Embryonic facial prominence (tissue), 1 donor: ENCODE results near the gene CALML3.

Source experiments
- DNase-seq: peaks from one replicate; pipeline ENCODE4 v3.0.0-alpha.2; 2016; ENCODE audit errors: extremely low spot score

The CALML3 gene

DNA sequence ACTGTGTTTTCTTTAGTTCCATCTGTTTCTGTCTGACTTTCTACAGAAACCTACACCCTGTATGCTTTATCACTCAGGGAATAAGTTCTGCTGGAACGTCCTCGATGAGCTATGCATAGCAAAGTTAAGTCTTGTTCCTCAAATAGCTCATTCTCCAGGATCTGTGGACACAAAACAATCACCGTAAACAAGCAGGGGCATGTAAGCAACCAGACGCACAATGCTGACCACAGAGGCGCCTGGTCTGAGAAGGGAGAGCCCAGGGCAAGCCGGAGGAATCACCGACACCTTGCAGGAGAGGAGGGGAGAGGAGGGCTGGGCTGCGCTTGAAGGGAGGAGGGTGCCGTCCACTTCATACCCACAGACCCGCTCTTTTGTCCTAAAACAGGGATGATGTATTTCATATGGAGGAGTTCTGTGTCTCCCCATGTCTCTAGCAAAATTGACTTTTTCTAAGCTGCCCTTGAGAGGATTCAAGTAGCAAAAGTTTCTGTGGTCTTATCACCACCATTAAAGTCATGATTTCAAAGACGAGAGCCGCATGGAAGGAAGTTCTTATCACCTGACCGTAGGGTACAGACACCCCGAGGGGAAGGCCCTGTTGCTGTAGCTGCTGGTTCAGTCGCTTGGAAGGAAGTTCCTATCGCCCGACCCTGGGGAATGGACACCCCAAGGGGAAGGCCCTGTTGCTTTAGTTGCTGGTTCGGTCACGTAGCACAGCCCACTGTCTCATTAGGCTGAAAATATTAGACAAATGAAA lies 14.3 kb downstream of the CALML3 start:
- DNase-seq = no peak

DNA sequence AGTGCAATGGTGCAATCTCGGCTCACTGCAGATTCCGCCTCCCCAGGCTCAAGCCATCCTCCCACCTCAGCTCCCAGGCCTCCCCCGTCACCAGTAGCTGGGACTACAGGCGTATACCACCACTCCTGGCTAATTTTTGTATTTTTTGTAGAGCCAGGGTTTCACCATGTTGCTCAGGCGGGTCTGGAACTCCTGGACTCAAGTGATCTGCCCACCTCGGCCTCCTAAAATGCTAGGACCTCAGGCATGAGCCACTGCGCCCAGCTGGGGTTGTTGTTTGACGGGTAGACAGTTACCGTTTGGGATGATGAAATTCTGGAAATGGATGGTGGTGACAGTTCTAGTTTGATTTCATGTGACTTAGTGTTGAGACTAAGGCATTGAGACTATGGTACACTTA lies 15.3 kb downstream of the CALML3 start:
- no peak for DNase-seq

DNA sequence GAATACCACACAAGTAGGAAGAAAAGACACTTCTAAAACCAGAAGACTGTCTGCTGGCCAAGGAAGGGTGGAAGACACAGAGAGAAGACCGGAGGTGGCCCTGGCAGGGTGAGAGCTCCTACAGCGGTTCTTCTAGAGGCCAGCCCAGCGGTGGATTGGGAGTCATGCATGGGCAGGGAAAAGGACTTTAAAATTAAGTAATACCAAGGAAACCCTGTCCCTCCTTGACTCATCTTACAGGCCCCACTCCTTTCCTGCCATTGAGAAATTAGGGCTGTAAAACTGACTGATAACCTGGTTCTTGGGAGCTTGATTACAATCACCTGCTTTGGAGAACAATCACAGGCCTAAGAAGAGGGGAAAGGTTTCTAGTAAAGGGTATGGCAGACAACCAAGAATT lies 16.1 kb downstream of the CALML3 start:
- DNase-seq = no peak

DNA sequence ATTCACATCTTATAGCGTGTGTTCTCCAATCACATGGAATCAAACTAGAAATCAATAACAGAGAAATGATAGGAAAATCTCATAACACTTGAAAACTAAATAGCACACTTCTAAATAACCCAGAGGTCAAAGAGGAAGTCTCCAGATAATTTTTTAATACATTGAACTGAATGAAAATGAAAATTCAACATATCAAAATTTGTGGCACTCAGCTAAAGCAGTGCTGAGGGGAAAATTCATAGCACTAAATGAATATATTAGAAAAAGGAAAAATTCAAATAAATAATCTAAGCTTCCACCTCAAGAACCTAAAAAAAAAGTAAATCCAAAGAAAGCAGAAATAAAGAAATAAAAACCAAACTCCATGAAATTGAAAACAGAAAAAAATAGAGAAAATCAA lies 17.3 kb downstream of the CALML3 start:
- no peak for DNase-seq

DNA sequence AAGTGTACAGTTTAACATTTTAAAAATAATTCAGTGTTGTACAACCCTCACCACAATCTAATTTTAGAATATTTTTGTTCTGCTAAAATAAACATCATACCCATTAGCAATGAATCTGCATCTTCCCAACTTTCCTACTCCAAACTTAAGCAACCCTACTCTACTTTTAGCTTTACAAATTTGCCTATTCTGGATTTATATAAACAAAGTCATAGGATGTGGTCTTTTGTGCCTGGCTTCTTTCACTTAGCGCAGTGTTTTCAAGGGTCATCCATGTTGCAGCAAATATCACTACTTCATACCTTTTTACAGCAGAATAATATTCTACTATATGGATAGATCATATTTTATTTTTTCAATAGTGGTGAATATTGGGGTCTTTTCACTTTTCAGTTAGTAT lies 18.9 kb downstream of the CALML3 start:
- no peak for DNase-seq

DNA sequence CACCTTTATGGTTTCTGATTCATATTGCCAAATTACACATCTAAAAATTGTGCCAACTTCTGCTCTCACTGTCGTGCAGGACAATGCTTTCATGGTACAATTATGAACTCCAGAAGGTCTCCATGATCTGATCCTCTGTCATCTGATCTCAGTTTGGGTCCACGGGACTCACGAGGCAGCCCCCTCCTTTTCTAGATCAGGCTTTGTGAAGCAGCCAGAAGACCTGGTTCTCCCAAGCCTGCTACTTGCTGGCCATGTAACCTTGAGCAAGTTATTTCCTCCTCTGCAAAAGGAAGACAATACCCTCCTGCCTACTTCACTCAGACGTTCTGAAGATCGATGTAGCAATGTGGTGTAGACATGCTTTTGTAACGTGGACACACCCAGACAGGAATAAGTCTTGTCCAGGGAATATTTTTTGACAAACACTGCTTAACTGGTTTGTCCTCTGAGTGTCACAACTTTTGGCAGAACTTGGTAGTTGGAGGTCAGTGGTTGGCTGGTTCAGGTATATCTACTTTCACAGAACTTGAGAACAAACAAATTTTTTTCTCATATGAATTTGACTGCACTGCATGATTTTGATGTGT lies 19.6 kb downstream of the CALML3 start:
- DNase-seq = no peak

DNA sequence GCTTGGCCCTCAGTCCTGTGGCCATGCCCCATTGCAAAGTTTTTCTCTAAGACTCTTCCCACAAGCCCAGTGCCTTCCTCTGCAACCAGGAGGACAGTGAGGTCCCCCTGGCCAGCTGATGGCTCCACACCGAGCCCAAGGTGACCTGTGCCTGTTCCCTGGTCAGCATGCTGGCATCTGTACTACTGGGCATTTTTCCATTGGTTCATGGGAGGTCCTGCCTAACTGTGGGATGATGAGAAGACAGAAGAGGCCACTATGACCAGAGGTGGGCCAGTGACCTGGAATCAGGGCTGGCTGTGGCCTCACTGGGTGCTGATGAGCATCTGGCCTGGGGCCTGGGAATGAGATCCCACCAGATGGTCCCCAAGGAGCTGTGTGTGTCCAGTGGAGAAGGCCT lies 20.2 kb downstream of the CALML3 start:
- no peak for DNase-seq

DNA sequence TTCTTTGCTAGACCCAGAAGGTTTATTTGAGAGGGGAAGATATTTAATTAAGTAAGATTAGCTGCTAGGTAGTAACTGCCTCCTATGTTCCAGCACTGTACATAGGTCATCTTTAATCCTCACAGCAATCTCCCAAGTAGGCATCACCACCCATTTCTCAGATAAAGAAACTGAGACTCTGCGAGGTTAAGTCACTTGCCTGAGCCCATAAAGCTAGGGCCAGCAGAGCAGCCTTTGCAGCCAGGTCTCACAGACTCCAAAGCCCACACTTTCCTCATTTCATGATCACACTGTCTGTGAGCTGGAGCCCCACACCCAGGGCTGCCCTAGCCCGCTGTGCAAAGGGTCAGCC lies 20.6 kb downstream of the CALML3 start:
- DNase-seq = no peak

DNA sequence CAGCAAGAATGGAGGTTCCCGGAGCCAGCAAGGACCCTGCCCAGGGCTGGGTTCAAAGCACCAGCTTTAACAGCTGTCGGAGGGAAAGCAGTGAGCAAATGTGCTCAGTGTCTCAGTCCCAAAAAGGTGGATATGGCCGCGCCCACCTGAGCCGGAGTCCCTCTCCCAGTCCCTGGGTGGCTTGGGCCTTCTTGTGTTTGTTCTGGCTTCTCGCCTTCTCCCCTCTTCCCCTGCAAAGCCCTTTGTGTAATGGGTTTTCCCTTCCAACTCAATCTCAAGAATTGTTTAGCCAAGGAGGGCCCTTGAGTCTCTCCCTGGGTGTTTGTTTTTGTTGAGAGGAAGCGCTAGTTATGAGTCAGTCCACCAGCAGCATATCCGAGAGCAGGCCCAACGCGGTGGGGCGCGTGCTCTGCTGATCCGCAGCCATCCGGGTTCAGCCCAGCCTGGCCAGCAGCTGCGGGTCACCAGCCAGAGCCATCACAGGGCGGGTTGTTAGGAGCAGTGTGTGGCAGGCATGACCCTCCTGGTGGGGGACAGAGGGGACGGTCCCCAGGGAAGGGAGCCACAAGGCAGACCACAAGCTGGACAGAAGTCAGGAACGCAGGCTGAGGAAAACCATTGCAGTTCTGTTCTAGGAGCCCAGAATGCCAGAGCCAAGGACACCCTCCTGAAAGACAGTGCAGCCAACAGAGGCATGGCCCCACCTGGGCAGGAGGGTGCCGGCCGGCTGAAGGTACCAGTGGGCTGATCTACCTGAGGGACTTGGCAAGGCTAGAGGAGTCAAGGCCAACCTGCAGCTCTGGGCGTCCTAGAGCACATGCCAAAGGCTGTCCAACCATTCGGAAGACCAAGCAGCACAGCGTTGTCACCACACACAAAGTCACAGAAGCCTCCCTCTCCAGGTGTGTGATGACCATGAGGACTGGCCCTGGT lies 21.3 kb downstream of the CALML3 start:
- DNase-seq = no peak

DNA sequence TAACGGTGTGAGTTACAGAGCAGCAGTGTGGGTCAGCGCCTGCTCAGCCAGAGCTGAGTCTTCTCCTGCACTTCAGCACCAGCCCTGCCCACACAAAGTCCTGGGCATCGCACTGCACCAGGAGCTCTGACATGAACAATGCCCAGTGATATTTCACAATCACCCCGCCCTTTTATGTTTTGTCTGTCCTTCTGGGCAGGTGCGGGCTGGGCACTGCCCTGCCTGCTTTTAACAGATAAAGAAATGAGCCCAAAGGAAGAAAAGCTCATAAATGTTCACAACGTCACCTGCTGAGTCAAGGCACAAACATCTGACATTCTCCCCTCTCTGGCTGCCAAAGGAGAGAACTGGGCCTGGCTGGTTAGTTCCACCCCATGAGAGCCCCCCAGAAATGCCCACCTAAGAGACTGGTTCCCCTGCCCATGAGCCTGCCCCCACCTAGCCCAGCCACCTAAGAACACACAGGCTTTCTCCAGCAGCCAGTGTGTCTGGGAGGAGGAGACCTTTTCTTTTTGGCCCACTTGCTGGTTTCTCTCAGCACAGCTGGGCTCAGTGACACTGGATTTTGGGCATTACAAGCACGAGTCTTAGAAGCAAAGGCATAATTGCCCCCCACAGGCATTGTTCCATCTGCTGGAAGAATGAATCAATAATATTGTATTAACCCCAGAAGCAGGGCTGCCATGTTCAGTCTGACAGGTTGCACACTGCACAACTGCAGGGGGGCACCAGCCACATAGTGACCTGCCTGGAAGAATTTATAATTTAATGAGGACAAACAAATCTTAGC lies 22.3 kb downstream of the CALML3 start:
- no peak for DNase-seq

DNA sequence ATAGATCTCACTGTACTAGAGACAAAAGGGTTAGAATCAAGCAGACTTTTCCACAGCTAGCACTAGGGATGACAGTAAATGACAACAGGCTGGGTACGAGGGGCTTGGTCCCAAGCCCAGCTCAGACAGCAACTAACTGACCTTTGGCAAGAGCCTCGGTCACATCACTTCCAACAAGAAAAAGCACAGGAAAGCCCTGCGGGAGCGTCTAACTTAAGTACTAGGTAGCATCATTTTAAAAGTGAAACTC lies 22.8 kb downstream of the CALML3 start:
- DNase-seq = no peak

DNA sequence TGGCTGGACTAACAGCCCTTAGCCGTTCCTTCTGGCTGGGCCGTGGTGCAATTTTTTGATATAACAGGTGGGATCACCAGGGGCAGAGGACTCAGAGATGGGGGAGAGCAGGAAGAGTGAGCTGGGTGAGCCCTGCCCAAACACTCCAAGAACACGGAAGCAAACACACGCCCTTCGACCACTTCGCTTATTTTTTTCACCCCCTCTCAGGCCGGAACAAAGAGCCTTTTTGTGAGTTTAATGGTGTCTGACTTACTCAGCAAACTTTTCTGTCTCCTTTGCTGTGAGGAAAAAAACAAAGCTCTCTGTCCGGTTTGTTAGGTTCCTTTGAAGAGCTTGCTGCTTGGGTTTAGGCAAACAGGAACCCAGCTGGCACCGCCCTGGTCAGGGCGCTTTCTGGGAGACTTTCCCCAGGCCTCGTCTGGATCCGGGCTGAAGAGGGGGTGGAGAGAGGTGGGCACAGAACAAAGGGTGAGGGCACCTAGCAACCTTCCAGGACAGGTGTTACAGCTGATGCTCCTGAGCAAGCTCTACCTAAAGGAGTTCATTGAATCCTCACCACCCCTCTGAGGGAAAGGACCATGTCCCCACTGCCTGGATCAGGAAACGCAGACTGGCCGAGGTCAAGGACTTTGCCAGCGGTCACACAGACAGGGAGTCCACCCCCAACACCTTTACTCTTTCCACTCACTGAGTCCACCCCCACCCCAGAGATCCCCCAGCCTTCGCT lies 23.3 kb downstream of the CALML3 start:
- no peak for DNase-seq

DNA sequence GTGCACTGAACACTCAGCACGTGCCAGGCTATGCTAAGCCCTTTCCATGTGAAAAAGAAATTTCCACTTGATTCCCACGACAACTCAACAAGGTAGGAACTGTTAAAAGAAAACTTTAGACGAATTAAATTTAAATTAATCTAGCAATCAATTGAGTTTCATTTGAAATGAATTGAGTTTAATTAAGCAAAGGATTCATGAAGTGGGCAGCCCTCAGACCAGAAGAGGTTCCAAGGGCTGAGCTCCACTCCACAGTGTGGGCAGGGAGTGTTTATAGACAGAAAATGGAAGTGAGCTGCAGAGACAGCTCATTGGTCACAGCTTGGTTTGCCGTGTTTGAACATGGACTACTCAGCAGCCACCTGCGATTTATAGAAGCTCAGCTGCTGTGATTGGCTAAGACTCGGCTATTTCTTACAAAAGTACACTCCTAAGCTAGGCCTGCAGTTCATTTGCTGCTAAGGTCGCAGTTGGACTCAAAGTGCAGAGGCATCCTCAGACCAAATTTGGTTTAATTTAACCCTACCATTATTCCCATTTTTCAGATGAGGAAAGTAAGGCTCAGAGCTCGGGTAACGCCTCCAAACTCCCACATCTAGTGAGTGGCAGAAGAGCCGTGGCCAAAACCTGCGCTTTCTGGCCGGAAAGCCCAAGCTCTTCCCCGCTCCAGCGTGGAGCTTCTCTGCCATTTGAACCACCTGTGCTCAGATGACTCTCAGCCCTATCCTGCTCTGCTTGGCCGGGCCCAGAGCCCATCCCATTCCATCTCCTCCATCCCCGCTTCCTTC lies 24.9 kb downstream of the CALML3 start:
- DNase-seq = no peak

DNA sequence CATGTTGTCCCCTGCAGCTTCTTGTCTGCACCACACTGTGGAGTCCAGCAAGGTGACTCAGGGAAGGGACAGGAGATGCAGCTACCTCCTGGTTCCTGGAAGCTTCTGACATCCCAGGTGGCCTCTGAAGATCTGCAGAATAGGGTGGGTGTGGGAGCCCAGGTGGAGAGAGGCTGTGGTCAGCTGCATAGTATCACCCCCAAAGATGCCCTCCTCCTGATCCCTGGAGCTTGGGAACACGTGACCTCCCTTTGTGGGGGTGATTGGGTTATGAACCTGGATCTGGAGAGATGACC lies 25.4 kb downstream of the CALML3 start:
- no peak for DNase-seq

DNA sequence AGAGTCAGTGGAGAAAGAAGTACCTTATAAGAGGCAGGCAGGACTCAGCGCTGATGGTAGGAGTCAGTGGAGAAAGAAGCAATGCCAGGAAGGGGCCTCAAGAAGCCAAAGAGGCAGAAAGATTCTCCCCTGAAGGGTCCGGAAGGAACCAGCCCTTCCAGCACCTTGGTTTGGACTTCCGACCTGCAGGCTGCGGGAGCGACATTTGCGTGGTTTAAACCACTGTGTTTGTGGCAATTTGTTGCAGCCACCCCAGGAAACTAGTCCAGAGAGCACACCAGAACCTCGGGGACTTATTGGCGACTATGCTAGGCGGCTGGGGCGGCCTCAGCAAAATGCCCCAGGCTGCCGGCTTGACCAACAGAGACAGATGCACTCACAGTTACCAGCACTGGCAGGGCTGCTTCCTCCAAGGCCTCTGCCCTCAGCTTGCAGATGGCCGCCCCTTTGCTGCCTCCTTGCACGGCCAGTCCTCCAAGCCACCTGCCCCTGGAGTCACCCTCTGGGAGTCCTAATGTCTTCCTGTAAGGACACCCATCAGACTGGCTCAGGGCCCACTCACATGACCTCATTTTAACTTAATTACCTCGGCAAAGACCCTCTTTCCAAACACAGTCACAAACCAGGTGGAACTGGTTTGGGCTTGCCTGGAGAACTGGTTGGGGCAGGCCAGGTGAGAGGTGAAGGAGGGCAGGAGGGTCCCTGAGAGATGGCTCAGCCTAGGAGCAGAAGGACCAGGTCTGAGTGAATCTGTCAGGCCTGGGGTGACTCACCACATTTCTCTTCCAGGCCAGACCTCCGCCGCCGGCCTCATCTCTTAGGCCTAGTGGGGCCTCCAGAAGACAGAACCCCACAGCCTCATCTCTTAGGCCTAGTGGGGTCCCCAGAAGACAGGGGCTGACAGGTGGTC lies 26.1 kb downstream of the CALML3 start:
- no peak for DNase-seq

DNA sequence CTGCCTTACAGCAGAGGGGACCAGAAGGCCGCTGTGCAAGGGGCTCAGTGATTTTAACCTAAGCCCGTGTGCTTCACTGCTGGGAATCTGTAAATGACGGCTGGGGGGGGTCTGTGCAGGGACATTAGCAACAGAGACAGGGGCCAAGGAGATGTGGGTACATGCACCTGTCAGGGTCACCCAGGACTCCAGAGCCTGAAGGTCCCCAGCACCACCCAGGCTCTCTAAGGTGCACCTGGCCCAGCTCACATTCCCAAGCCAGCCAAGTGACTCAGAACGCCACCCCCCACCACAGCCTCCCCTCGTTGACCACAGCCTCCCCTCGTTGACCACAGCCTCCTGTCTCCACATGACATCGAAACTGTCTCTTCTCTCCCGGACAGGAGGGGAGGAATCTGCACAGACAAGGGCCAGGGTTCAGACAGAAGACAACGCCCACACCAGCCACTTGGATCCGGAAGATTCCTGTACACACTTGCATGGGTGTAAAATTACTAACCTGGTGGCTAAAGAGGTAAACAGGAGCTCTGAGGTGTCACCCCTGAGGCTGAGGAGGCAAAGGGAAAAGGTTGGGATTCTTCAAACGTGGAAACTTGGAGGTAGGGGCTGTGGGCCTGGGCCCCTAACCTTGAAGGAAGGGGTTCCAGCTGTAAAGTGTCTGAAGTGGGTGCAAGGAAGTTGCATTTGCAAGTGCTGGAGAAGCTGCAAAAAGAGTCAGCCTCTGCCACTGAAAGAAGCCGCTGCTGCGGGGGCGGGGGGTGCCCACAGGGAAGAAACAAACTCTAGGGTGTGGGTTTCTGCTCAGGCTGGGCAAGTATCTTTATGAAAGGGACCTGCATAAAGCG lies 27.0 kb downstream of the CALML3 start:
- no peak for DNase-seq

DNA sequence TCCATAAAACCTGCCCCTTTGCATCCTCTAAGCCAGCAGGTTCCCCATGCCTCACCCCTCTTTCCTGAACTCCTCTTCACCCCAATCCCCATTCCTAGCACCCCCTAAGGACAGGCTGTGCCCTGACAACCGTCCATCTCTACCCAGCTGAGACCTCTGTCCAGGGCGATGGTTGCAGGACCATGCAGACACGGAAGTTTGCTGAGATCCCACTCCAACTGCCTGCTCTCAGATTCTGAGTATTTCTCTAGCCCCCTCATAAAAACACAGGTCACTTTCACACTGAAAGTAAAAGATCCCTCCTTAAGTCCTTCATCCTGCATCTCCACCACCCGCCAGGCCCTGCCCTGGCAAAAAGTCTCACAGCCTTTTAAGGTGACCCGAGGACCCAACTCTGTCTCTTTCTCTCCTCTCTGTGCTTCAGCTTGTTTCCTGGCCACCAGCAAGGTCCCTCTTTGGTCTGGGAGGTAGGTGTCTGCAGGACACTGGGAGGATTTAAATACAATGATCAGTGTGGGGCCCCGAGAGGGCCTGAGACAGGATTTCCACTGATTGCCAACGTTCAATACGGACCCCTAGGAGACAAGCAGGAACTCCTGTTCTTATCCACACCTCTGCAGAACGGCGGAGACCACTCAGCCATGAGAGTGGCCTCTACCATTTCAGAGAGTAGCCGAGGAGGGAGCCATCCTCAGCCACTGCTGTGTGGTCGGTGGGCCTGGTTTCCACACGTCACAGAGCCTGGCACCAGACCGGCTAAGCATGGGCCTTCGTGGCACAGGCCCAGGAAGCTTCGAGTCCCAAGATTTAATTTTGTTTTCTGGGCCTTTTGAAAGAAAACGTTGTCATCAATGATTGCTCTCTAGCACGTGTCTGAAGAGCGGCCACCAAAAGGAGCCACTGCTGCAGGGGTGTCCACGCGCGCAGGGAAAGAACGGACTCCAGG lies 27.9 kb downstream of the CALML3 start:
- no peak for DNase-seq
